Breast epithelium (tissue), 4 donors: Measurements from ENCODE around the gene C9orf152. TPM values are rescaled to one million over a fixed set of nuclear protein-coding genes. Genes with fewer than 3 reads are reported as not detected.

Source experiments
- DNase-seq, 2 donors: peaks; one replicate each; pipeline ENCODE4 v3.0.0-alpha.2; 2019; ENCODE audit warnings: low spot score in 2 of 2
- H3K27ac ChIP-seq, 2 donors: fragments of 200-600 bp; sonication (generic) in 1 of 2; one replicate each; pipeline ENCODE4 v1.5.1; 2016 to 2019; ENCODE audit warnings: mild to moderate bottlenecking in 1 of 2
- H3K27me3 ChIP-seq, 2 donors: fragments of 200-600 bp; sonication (generic) in 1 of 2; one replicate each; pipeline versions ENCODE4 v1.5.1 to v1.6.0; 2017 to 2019; ENCODE audit warnings: control low read depth in 1 of 2, mild to moderate bottlenecking in 1 of 2
- H3K36me3 ChIP-seq: fragments of 200-600 bp; one replicate; pipeline ENCODE4 v1.5.1; 2019
- H3K4me1 ChIP-seq, 2 donors: fragments of 200-600 bp; sonication (generic); one replicate each; pipeline ENCODE4 v1.5.1; 2016 to 2019; ENCODE audit warnings: control low read depth in 1 of 2
- H3K4me3 ChIP-seq, 3 donors: fragments of 200-600 bp; sonication (generic); 1 replicate in 2 of 3; 2 replicates in 1 of 3; pipeline ENCODE4 v1.5.1; 2016 to 2019; ENCODE audit warnings: mild to moderate bottlenecking in 3 of 3, moderate library complexity in 2 of 3
- H3K9me3 ChIP-seq, 2 donors: fragments of 200-600 bp; sonication (generic) in 1 of 2; one replicate each; pipeline ENCODE4 v1.5.1; 2016 to 2019; ENCODE audit warnings: control low read depth in 1 of 2
- POLR2A ChIP-seq: fragments of 450-650 bp; IDR thresholded peaks from one replicate; pipeline ENCODE4 v1.6.1; 2016; ENCODE audit warnings: antibody characterized with exemption, mild to moderate bottlenecking, moderate library complexity
- POLR2AphosphoS5 ChIP-seq, 3 donors: sonication (generic); formaldehyde crosslinking; IDR thresholded peaks; one replicate each; pipeline ENCODE4 v1.6.1; 2017; ENCODE audit warnings: antibody characterized with exemption in 3 of 3
- intact Hi-C: fragments of 100-400 bp; cut with DNase I; formaldehyde crosslinking; loops from one replicate; pipeline ENCODE4 v1.15.1; 2023; ENCODE audit warnings: low total_unique reads
- total RNA-seq, 3 donors: library from RNA; depleted of rRNA; stranded (reverse); fragments of >200 nt; gene quantifications; one replicate each; pipeline ENCODE4 v1.1.0, GENCODE V29; 2016
- TF ChIP-seq, protein P1 (sequence below), 3 donors: fragments of 450-650 bp; IDR thresholded peaks; one replicate each; pipeline ENCODE4 v1.5.1; 2016 to 2017; ENCODE audit warnings: antibody characterized with exemption in 3 of 3, mild to moderate bottlenecking in 3 of 3, moderate library complexity in 3 of 3

C9orf152 gene
- total RNA-seq, 3 donors from 2014 or later: 7.9 to 10.2 TPM; not detected in 1

DNA sequence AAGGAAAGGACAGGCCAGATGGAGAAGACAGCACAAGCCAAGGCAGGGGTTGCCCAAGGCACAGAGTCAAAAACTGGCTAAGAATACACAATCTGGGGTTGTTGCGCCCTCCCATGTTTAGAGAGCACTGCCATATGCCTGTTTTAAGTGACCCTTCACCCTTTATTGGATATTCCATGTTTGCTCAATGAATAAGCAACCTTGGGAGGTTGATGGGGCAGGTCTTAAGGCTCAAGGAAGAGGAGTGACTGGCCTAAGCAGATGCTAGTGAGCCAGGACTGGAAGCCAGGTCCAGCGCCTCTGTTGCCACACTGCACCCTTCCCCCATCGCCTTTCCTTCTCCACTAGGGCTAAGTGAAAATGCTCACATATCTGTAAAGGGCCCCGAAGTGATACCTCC is 41.6 kb upstream of the C9orf152 start:
- Histone ChIP-seq H3K36me3 (no peaks in the 10 kb centered on the region), H3K9me3 (no peaks in the 10 kb centered on the region), H3K4me3 (no peak overlapping the region), H3K27me3 (no peaks in the 10 kb centered on the region), H3K4me1 (peaks cover 0 to 9% of the 10 kb centered on the region in 2 donors), H3K27ac (no peak overlapping the region)
- no peak for DNase-seq
- no peak for TF ChIP-seq POLR2A
- TF ChIP-seq, protein P1, sequence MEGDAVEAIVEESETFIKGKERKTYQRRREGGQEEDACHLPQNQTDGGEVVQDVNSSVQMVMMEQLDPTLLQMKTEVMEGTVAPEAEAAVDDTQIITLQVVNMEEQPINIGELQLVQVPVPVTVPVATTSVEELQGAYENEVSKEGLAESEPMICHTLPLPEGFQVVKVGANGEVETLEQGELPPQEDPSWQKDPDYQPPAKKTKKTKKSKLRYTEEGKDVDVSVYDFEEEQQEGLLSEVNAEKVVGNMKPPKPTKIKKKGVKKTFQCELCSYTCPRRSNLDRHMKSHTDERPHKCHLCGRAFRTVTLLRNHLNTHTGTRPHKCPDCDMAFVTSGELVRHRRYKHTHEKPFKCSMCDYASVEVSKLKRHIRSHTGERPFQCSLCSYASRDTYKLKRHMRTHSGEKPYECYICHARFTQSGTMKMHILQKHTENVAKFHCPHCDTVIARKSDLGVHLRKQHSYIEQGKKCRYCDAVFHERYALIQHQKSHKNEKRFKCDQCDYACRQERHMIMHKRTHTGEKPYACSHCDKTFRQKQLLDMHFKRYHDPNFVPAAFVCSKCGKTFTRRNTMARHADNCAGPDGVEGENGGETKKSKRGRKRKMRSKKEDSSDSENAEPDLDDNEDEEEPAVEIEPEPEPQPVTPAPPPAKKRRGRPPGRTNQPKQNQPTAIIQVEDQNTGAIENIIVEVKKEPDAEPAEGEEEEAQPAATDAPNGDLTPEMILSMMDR (IDR thresholded peaks at IDR 0.05): no peak
- intact Hi-C loops: no loop called here

- intact Hi-C loops: no loop called here
- H3K27me3 ChIP-seq: no peaks in the 10 kb centered on the region
- H3K27ac ChIP-seq: no peak overlapping the region
- H3K36me3 ChIP-seq: no peaks in the 10 kb centered on the region
- H3K4me1 ChIP-seq: peaks cover 0 to under 1% of the 10 kb centered on the region in 2 donors
- H3K9me3 ChIP-seq: no peaks in the 10 kb centered on the region
- DNase-seq: no peak
- TF ChIP-seq, protein P1 (IDR thresholded peaks at IDR 0.05): no peak
- TF ChIP-seq POLR2AphosphoS5 (IDR thresholded peaks at IDR 0.05): no peak
- TF ChIP-seq POLR2A: no peak
- no peak overlapping the region for H3K4me3 ChIP-seq
Measured at GRCh38 chr9:110248361-110248760, 40.4 kb upstream of the C9orf152 start.

GRCh38 chr9:110246214-110246613 is 38.3 kb upstream of the C9orf152 start:
- no peaks in the 10 kb centered on the region for H3K9me3 ChIP-seq
- no peaks in the 10 kb centered on the region for H3K36me3 ChIP-seq
- no peak overlapping the region for H3K4me3 ChIP-seq
- H3K27ac ChIP-seq: no peak overlapping the region
- no peak for TF ChIP-seq POLR2A
- TF ChIP-seq POLR2AphosphoS5 (IDR thresholded peaks at IDR 0.05): no peak
- H3K4me1 ChIP-seq: no peaks in the 10 kb centered on the region
- H3K27me3 ChIP-seq: no peaks in the 10 kb centered on the region
- intact Hi-C loops: no loop called here
- DNase-seq: no peak

GRCh38 chr9:110244616-110245015 is 36.7 kb upstream of the C9orf152 start:
- Histone ChIP-seq H3K4me1 (no peaks in the 10 kb centered on the region), H3K27me3 (no peaks in the 10 kb centered on the region), H3K9me3 (no peaks in the 10 kb centered on the region), H3K36me3 (no peaks in the 10 kb centered on the region), H3K27ac (no peak overlapping the region), H3K4me3 (no peak overlapping the region)
- intact Hi-C loops: no loop called here
- DNase-seq: no peak
- TF ChIP-seq POLR2A (no peak), POLR2AphosphoS5 (IDR thresholded peaks at IDR 0.05) (no peak)
- TF ChIP-seq, protein P1 (IDR thresholded peaks at IDR 0.05): no peak

- no peaks in the 10 kb centered on the region for H3K27me3 ChIP-seq
- no peak overlapping the region for H3K27ac ChIP-seq
- H3K9me3 ChIP-seq: no peaks in the 10 kb centered on the region
- no peak overlapping the region for H3K4me3 ChIP-seq
- no peaks in the 10 kb centered on the region for H3K4me1 ChIP-seq
- intact Hi-C loops: no loop called here
- H3K36me3 ChIP-seq: no peaks in the 10 kb centered on the region
- TF ChIP-seq, protein P1 (IDR thresholded peaks at IDR 0.05): no peak
- no peak for TF ChIP-seq POLR2A
- TF ChIP-seq POLR2AphosphoS5 (IDR thresholded peaks at IDR 0.05): no peak
- no peak for DNase-seq
Measured at GRCh38 chr9:110241858-110242321, 33.9 kb upstream of the C9orf152 start.
